Ascending aorta (tissue), 2 donors: ENCODE data around the gene CCDC178. TPM values are rescaled to one million over a fixed set of nuclear protein-coding genes. Genes with fewer than 3 reads are reported as not detected.

Experiments
- DNase-seq, 2 donors: peaks; one replicate each; pipeline ENCODE4 v3.0.0-alpha.2; 2019; ENCODE audit warnings: low spot score in 2 of 2
- H3K27ac ChIP-seq, 2 donors: fragments of 200-600 bp; sonication (generic); one replicate each; pipeline ENCODE4 v1.5.1; 2016 to 2017; ENCODE audit warnings: mild to moderate bottlenecking in 1 of 2
- H3K27me3 ChIP-seq: fragments of 200-600 bp; sonication (generic); one replicate; pipeline ENCODE4 v1.5.1; 2017
- H3K36me3 ChIP-seq, 2 donors: fragments of 200-600 bp; sonication (generic); one replicate each; pipeline ENCODE4 v1.5.1; 2016
- H3K4me1 ChIP-seq, 2 donors: fragments of 200-600 bp; sonication (generic); one replicate each; pipeline ENCODE4 v1.5.1; 2016 to 2017; ENCODE audit warnings: mild to moderate bottlenecking in 1 of 2
- H3K4me3 ChIP-seq, 2 donors: fragments of 200-600 bp; sonication (generic); one replicate each; pipeline ENCODE4 v1.5.1; 2016 to 2017; ENCODE audit warnings: mild to moderate bottlenecking in 1 of 2
- H3K9me3 ChIP-seq, 2 donors: fragments of 200-600 bp; sonication (generic); one replicate each; pipeline ENCODE4 v1.5.1; 2016
- intact Hi-C: fragments of 100-400 bp; cut with DNase I; formaldehyde crosslinking; loops from one replicate; pipeline ENCODE4 v1.15.1; 2023
- total RNA-seq: library from RNA; depleted of rRNA; stranded (reverse); fragments of >200 nt; gene quantifications from one replicate; pipeline ENCODE4 v1.1.0, GENCODE V29; 2016
- TF ChIP-seq, protein P1 (sequence below), 3 experiments: fragments of 200-600 bp in 2 of 3; fragments of 450-650 bp in 1 of 3; sonication (generic) in 2 of 3; IDR thresholded peaks; one replicate each; pipeline ENCODE4 v1.5.1; 2016 to 2019; ENCODE audit warnings: antibody characterized with exemption in 3 of 3, mild to moderate bottlenecking in 1 of 3, moderate library complexity in 1 of 3

Gene CCDC178
- total RNA-seq, 1 donor from 2014 or later = not detected

DNA sequence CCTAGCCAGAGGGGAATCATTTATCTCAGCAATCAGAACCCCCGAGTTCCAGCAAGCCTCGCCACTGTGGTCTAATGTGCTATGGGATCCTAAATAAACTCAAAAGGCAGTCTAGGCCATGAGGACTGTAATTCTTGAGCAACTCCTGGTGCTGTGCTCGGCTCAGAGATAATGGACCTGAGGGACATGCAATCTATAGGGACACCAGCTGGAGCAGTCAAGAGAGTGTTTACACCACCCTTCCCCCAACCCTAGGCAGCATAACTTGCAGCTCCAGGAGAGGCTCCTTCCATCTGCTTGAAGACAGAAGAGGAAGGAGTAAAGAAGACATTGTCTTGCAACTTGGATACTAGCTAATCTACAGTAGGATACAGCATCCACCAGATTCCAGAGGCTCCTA, 442.2 kb downstream of the CCDC178 start:
- H3K27ac ChIP-seq = no peak overlapping the region
- H3K4me1 ChIP-seq = no peaks in the 10 kb centered on the region
- H3K4me3 ChIP-seq = no peak overlapping the region
- no peaks in the 10 kb centered on the region for H3K27me3 ChIP-seq
- no peaks in the 10 kb centered on the region for H3K9me3 ChIP-seq
- intact Hi-C loops = no loop called here
- TF ChIP-seq, protein P1, sequence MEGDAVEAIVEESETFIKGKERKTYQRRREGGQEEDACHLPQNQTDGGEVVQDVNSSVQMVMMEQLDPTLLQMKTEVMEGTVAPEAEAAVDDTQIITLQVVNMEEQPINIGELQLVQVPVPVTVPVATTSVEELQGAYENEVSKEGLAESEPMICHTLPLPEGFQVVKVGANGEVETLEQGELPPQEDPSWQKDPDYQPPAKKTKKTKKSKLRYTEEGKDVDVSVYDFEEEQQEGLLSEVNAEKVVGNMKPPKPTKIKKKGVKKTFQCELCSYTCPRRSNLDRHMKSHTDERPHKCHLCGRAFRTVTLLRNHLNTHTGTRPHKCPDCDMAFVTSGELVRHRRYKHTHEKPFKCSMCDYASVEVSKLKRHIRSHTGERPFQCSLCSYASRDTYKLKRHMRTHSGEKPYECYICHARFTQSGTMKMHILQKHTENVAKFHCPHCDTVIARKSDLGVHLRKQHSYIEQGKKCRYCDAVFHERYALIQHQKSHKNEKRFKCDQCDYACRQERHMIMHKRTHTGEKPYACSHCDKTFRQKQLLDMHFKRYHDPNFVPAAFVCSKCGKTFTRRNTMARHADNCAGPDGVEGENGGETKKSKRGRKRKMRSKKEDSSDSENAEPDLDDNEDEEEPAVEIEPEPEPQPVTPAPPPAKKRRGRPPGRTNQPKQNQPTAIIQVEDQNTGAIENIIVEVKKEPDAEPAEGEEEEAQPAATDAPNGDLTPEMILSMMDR (IDR thresholded peaks at IDR 0.05) = no peak
- DNase-seq = no peak
- H3K36me3 ChIP-seq = no peaks in the 10 kb centered on the region

DNA sequence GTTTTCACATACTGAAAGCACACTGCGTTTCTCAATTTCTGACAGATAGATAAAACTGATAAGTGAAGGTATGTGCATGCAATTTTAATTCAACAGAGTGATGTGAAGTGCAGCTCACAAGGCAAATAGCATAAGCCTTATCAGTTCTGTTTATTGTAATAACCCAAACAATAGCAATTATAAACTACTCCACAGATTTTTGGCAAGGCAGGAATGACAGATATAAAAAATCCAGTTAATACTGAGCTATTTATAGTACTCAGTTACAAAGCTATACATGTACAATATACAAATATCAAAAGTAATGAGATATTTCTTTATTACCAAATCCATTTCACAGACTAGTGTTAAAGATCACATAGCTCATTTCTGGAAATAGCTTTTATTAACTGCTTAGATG, 456.8 kb downstream of the CCDC178 start:
- intact Hi-C loops = no loop called here
- no peak overlapping the region for H3K4me3 ChIP-seq

DNA sequence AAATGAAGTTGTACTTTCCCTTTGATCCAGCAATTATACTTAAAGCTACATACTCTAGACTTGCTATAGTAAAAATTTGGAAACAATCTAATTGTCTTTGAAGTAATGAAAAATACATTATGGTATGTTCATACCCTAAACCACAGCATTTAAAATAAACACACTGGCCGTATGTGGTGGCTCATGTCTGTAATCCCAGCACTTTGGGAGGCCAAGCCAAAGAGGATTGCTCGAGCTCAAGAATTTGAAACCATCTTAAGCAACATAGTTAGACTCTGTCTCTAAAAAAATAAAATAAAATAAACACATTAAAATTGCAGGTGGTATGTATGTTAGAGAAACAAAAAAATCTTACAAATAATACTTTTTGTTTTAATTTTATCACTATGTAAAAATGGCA, 459.6 kb downstream of the CCDC178 start:
- no peaks in the 10 kb centered on the region for H3K9me3 ChIP-seq
- no peak overlapping the region for H3K27ac ChIP-seq
- no peak overlapping the region for H3K4me3 ChIP-seq
- H3K27me3 ChIP-seq = no peaks in the 10 kb centered on the region
- TF ChIP-seq, protein P1 (IDR thresholded peaks at IDR 0.05) = no peak
- no peaks in the 10 kb centered on the region for H3K36me3 ChIP-seq
- no peak for DNase-seq
- intact Hi-C loops = no loop called here
- H3K4me1 ChIP-seq = no peaks in the 10 kb centered on the region

More for the DNA sequence above, 456.8 kb downstream of the CCDC178 start:
- H3K36me3 ChIP-seq = no peaks in the 10 kb centered on the region
- DNase-seq = no peak
- H3K9me3 ChIP-seq = no peaks in the 10 kb centered on the region
- no peaks in the 10 kb centered on the region for H3K27me3 ChIP-seq
- H3K27ac ChIP-seq = no peak overlapping the region
- TF ChIP-seq, protein P1 (IDR thresholded peaks at IDR 0.05) = no peak
- H3K4me1 ChIP-seq = no peaks in the 10 kb centered on the region

DNA sequence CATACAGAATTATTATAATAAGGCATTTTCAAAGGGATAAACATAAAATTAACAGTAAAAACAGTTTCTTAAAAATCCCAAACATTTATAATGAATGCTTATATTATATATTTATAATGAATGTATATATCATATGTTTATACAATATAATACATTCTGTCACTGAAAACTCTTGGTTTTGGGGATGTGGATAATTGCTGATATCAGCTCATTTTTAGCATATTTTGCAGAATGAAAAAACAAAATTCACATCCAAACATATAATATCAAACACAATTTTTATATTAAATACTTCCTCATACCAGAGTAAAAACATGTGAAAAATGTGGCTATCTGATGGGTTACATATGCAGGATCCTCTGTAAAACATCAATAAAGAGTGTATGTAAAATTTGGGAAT, 465.0 kb downstream of the CCDC178 start:
- DNase-seq = no peak
- H3K27me3 ChIP-seq = no peaks in the 10 kb centered on the region
- H3K4me3 ChIP-seq = no peak overlapping the region
- TF ChIP-seq, protein P1 (IDR thresholded peaks at IDR 0.05) = no peak
- H3K9me3 ChIP-seq = no peaks in the 10 kb centered on the region
- intact Hi-C loops = no loop called here
- H3K36me3 ChIP-seq = no peaks in the 10 kb centered on the region
- no peaks in the 10 kb centered on the region for H3K4me1 ChIP-seq
- H3K27ac ChIP-seq = no peak overlapping the region

DNA sequence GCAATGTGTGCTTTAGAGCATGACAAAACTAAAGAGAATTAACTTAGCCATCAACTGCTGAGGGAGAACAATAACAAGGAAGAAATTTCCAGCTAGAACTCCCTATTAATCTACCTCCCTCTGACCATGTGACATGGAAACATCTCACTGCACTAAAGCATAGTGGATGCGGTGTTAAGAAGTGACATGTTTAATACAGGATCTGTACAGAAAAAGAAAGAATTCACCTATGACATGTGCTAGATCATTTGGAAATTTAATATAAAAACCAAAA, 465.4 kb downstream of the CCDC178 start:
- H3K27ac ChIP-seq = no peak overlapping the region
- TF ChIP-seq, protein P1 (IDR thresholded peaks at IDR 0.05) = no peak
- no peaks in the 10 kb centered on the region for H3K27me3 ChIP-seq
- H3K4me1 ChIP-seq = no peaks in the 10 kb centered on the region
- H3K36me3 ChIP-seq = no peaks in the 10 kb centered on the region
- intact Hi-C loops = no loop called here
- no peak for DNase-seq
- H3K9me3 ChIP-seq = no peaks in the 10 kb centered on the region
- no peak overlapping the region for H3K4me3 ChIP-seq

DNA sequence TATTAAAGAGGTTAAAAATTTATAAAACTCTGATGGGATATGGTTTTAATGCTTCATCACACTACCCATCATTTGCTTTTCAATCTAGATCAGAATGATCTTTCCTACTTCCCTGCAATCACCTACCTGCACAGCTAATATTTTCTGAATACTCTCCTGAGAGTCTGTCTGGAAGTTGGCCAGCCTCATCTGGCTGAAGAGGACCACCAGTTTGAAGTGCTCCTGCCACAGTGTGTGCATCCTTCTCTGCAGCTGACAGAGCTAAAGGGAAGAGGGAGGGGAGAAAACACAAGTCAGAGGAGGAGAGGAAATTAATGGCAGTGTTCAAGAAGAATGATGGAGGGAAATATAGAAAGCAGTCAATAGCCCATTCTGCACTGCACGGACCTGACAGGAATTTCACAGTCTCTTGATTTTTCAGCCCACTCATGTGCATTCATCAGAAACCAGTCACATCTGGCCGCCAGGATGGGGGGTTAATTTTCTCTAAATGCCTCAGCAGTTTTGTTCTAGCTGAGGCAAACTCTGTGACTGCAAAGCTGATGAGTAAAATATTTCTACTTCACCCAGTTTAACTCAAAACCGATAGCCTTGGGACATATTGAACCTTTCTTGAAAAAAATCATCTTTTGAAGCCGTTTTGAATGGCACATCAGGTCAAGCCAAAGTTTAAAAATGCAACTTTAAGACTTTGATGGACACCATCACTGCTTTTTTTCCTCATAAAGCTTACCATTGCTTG, 465.9 kb downstream of the CCDC178 start:
- Histone ChIP-seq H3K36me3 (no peaks in the 10 kb centered on the region), H3K4me3 (no peak overlapping the region), H3K4me1 (no peaks in the 10 kb centered on the region), H3K27ac (no peak overlapping the region), H3K9me3 (no peaks in the 10 kb centered on the region), H3K27me3 (no peaks in the 10 kb centered on the region)
- TF ChIP-seq, protein P1 (IDR thresholded peaks at IDR 0.05) = no peak
- intact Hi-C loops = no loop called here
- no peak for DNase-seq
